Fibroblast of skin of back (primary cell): ENCODE results near the gene LIPK. TPM values are rescaled to one million over a fixed set of nuclear protein-coding genes. Genes with fewer than 3 reads are reported as not detected.
"Not testable (repeated sequence)": the region's sequence is repeated elsewhere in the genome, so short reads cannot be mapped to it uniquely, and the experiment has no call there.

Experiments used
- DNase-seq: peaks from one replicate; pipeline ENCODE4 v3.0.0-alpha.2; 2013
- polyA plus RNA-seq, 2 experiments: library from polyadenylated mRNA; unstranded; fragments of 120-200 nt; gene quantifications; one replicate each; pipeline ENCODE4 v1.2.1, GENCODE V29; 2013; ENCODE audit not compliant: insufficient read length in 2 of 2

Gene LIPK, protein sequence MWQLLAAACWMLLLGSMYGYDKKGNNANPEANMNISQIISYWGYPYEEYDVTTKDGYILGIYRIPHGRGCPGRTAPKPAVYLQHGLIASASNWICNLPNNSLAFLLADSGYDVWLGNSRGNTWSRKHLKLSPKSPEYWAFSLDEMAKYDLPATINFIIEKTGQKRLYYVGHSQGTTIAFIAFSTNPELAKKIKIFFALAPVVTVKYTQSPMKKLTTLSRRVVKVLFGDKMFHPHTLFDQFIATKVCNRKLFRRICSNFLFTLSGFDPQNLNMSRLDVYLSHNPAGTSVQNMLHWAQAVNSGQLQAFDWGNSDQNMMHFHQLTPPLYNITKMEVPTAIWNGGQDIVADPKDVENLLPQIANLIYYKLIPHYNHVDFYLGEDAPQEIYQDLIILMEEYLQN
- polyA plus RNA-seq (2013, experiment 1 of 2; ENCODE audit: insufficient read length) = not detected
- not detected for polyA plus RNA-seq (2013, experiment 2 of 2; ENCODE audit: insufficient read length)

DNA sequence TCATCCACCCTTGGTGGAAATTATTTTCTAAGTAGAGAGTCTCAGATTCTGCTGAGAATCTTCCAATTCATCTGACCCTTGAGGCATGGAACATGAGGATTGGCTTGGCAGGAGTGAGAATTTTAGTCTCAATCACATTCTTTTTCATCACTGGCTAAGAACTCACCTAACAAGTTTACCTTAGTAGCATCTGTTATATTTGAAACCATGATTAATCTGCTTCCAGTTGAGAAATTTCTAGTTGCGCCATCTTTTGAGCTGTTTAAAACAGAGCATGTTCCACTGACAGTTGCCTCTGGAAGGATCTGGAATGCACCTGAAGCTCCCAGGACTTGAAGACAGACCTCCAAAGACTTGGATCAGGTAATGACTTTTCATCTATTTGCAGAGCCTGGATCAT lies at the start of gene LIPK:
Gene LIPK (plus strand): TSS at position 292 of the 400 bp plus-strand sequence. CDS start 18,295 bp downstream, outside the sequence.
- no peak for DNase-seq

DNA sequence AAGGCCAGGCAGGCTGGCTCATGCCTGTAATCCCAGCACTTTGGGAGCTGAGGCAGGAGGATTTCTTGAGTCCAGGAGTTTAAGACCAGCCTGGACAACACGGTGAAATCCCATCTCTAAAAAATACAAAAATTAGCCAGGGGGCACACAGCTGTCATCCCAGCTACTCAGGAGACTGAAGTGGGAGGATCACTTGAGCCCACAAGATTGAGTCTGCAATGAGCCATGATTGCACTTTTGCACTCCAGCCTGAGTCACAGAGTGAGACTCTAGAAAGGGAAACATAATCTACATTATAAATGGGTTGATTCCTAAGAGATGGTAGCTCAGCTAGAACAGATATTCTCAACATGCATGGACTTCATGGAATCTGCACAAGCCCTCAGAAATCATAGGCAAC lies 48.1 kb upstream of the LIPK start:
- DNase-seq = peak; percentile 61

DNA sequence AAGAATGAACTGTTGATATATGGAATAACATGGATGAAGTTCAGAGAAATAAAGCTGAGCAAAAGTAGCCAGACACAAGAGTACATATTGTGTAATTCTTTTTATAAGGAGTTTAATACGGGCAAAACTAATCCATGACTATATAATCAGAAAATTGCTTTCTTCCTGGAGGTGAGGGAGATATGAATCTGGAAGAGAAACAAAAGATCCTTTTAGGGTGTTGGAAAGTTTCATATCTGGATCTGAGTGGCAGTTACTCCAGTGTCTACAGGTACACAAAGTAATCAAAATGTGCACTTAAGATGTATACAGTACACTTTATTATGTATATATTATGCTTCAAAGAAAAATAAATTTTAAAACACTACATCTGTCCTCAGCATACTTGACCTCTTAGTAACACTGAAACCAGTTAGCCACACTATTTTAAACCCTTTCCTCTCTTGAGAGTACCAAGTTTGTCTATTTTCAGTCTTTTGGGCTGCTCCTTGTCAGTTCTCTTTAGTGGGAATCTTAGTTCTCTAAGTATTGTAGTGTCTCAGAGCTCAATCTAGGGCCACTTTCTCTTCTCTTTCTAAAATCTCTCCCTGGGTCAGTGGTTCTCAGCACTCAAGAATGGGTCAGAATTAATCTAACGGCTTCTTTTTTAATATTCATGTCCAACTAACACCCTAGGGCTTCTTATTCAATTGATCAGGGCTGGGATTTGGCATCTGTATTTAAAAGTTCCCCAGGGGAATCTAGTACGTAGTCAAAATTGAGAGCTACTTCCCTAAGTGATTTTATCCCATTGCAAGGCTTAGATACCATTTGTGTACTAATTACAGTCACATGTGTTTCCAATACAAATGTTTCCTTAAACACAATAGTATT lies 46.1 kb upstream of the LIPK start:
- DNase-seq = peak; percentile 42

DNA sequence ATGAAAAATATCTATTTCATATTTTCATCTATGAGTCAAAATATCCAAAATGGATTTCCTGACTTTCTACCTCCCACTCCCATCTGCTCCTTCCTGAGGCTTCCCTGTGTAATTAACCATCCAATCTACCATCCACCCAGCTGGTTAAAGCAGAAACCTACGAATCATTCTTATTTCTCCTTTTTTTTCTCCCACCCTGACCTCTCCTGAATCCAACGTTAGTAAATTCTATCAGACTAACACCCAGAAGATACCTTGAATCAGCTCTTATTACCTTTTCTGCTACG lies 45.5 kb upstream of the LIPK start:
- no peak for DNase-seq

DNA sequence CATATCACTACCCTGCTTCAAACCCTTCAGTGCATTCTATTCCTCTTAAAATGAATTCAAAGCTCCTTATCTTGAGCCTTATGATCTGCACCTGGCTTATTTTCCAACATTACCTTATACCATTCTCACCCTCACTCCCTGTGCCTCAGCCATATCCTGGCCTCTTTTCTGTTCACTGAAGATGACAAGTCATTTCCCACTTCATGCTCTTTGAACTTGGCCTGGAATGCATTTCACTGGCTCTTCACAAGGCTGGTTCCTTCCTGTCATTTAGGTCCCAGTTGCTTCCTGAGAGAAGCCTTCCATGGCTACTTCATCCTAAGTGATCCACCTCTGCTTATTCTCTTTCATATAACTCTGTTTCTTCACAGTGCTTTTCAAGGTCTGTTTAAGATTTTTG lies 45.0 kb upstream of the LIPK start:
- peak; percentile 31 for DNase-seq

DNA sequence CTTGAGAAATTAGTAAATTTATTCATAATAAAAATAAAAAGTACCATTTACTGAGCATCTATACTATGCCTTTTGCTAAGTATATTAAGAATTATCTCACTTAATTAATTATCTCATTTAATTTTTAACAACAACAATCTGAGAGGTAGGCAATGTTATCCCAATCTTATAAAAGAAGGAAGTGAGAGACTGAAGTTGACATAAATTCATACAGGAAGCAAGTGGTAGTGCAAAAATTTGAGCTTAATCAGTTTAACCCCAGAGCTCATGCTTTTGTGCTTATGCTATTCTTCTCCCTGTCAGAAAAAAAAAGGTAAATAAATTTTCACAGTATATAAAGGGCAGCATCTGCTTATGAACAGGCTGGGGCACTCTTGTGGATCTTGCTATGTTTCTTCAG lies 44.5 kb upstream of the LIPK start:
- DNase-seq = no peak

DNA sequence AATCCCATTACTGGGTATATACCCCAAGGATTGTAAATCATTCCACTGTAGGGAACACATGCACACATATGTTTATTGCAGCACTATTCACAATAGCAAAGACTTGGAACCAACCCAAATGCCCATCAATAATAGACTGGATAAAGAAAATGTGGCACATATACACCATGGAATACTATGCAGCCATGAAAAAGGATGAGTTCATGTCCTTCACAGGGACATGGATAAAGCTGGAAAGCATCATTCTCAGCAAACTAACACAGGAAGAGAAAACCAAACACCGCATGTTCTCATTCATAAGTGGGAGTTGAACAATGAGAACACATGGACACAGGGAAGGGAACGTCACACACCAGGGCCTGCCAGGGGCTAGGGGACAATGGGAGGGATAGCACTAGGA lies 42.9 kb upstream of the LIPK start:
- DNase-seq = not testable (repeated sequence)

DNA sequence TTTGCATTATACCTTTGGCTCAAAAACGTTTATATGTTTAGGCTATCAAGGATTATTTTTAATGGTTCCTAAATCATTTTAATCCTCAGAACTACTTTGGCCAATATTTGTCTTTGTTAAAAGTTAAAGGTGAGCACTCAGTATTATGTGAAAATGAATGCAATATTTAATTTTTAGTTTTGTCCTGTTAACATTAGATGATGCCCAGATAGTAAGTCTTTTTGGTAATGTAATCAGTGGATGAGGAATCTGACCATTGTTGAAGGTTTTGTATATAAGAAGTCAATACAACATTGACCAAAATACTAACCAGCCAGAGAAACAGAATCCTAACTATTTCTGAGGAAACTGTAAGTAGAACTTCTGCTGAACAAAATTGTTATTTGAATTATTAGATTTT lies 41.9 kb upstream of the LIPK start, which contains the start of gene LIPF:
Gene LIPF (plus strand): TSS at position 301 of the 400 bp plus-strand sequence. CDS start 2,856 bp downstream, outside the sequence.
- DNase-seq = no peak

DNA sequence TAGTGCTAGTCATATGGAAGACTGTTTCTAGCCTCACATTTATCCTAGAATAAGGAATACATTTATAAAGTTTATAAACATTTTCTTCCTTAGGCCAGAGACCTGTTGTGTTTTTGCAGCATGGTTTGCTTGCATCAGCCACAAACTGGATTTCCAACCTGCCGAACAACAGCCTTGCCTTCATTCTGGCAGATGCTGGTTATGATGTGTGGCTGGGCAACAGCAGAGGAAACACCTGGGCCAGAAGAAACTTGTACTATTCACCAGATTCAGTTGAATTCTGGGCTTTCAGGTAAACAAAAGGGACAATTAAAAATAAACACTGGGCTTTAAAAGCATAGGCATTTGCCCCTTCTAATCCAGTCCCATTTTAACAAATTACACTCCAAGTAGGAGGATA lies 37.6 kb upstream of the LIPK start:
- DNase-seq = no peak

DNA sequence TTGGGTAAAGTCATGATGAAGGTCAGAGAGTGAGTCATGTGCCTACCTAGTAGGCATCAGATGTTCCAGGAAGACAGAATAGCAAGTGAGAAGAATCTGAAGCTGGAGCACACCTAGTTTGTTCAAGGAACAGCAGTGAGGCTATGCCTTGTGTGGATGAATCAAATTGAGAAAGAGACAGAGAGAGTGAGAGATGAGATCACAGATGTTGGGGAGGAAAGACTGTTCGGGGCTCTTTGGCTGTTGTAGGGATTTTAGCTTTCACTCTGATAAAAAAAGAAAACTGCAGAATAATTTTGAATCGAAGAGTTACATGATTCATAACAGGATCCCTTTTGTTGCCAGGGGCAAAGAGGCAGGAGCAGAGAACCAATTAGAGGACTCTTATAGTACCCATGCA lies 35.6 kb upstream of the LIPK start:
- no peak for DNase-seq

DNA sequence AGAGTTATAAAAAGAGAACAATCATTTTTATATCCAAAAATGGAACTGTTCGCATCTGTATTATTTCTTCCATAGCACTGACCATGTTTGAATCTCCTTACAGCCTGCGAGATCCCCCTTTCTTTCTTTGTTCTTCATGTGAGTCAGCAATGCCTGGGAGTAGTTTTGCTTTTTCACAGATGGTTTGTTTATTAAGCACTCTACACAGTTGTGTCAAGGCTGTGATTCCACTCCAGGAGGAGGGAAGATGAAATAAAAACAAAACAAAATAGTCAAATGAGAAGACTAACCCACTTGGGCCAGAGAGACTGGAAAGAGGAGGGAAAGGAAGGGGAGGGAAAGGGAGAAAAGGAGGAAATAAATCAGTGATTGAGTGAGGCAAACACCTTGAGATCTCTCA lies 34.0 kb upstream of the LIPK start:
- DNase-seq = no peak

DNA sequence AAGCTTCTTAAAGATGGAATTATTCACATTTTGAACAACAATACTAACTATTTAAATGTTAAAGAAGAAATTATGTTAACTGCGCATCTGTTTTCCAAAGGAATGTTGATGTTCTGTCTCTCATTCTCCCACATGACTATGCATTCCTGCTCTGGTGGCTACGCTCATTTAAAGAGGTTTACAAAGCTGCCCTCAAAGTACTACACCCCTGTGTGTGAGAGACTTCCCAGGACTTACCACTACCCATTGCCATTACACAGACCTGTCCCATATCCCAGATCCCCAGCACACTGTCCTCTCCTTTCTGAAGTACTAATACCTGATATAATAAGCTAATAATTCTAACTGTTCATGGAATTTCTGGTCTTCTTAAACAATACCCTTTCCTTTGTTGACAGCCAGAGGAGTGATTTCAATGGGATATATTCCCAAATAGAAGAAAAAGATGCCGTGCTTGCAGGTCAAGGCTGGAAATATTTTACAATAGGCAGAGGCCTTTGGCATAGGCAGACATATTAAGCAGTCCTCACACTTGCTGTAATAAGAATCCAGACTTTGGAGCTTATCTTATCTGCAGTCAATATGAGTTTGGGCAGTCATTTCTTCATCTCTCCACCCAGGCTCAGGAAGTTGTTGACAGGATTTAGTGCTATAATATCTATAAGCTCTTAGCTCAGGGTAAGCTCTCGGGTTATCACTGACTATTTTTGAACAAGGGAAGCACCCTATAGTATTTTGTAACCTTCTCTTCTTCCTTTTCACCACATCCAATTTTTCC lies 29.6 kb upstream of the LIPK start:
- no peak for DNase-seq

DNA sequence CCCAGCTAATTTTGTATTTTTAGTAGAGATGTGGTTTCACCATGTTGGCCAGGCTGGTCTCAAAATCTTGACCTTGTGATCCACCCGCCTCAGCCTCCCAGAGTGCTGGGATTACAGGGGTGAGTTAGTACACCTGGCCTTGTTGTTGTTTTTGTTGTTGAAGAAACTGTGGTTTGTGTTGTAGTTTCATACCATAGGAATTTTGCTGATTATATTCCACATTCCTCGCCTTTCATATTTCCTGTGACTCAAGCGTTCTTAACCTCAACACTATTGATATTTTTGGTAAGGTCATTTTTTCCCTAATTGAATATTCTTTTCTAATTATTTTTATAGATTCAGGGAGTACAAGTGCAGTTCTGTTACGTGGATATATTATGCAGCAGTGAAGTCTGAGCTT lies 25.1 kb upstream of the LIPK start:
- no peak for DNase-seq

DNA sequence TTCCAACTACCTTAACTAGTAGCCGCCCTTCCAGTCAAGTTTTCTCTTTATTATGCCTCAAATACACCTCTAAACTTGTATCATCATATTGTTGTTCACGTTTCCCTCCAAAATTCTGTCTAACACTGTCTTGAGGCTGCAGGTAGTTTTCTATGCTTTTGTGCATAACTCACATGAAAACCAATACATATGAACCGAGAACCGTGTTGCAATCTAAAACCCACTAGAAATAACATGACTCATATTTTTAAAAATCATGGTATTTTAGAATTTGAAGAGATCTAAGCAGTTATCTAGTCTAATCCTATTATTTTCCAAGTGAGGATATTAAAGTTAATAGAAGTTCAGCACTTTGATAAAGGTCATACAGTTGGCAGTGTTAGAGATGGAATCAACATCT lies 23.6 kb upstream of the LIPK start:
- no peak for DNase-seq

DNA sequence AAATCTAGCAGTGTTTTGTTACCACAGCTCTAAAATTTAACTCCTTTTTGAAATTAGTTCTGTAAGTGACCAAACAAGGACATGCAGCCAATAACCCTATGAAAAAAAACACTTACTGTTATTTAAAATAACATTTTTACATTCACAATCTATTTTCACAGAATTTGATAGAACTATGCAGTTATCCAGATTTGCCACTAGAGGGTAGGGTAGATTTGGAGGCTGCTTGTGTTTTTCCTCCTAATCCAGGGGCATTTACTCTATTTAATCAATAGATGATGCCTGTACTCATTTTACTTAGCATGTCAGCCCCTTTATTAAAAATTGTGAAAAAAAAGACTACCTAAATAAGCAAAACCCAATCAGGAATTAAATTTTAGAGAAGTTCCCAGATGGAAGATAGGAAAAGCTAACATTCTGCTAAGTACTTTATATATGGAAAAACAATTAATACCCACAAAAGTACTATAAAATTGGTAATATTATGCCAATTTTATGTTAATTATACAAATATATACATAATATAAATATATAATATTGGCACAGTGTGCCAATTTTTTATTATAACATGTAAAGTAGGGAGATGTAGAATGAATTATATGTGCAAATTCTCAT lies 18.1 kb upstream of the LIPK start:
- peak; percentile 33 for DNase-seq

DNA sequence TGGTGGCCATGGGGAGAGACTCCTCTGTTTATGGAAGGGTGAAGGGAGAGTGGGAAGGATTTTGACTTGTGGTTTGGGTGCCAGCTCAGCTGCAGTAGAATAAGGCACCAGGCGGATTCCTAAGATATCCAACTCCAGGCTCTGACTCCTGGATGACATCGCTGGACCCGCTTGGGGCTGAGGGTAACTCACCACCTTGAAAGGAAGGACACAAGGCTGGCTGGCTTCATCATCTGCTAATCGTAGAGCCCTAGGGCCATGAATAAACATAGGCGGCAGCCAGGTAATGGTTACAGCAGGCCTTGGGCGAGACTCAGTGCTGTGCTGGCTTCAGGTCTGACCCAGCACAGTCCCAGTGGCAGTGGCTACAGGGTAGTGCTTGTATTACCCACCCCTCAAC lies 16.7 kb upstream of the LIPK start:
- no peak for DNase-seq

DNA sequence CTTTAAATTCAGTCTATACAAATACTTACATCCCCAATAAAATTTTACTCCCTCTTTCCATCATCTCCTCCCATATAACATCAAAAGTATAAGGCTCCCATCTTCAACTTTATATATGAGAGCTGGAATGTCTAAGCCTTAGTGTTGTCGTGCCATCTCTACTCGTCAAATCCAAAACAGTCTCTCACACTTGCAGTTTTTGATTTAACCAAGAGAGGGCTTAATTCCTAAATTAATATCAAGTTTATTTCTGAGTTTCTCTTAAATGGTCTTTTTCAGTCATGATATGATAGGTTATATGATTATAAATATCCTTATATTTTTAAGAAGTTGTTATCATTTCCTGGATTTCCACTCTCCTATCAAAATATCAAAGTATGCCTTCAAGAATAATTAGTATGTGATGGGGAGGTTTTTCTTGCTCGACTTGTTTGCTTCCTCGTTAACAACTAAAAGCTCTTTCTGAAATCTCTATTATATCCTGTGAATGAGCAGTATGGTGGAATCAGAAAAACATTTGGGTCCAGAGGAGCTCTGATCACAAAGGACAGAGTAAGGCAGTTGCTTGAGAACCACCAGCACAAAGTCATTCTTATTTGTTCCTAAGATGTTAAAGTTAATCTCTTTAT lies 12.5 kb upstream of the LIPK start:
- DNase-seq = peak; percentile 8

DNA sequence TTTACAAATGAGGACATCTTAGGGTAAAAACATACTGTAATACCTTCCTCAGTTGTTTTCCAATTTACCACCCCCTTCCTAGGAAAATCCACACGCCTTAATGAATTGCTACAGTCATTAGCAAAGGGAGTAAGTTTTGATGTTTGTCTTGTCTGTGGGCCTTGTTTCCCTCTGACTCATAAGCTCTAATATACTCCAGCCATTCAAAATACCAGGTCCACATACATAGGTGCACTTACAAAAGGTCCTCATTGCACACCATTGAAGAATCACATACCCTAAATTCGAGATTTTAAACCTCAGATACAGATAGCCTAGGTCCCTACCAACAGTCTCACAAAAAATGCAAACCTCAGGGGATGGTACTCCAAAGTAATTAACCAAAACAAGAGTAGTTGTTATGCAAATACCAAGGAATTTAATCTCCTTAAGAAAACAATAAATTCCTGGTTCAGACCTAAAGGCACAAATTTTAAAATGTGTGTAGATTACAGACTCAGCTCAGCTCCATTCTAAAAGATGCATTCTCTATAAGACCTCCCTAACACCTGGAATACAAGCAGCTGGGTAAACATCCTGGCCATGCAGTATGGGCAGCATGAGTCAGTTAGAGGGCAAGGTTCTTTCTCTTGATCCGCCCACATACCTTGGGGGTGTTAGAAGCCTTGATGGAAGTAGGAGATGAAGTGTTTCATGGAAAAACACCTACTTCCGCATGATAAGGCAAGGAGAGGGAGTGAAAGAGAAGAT lies 3.0 kb upstream of the LIPK start:
- no peak for DNase-seq

DNA sequence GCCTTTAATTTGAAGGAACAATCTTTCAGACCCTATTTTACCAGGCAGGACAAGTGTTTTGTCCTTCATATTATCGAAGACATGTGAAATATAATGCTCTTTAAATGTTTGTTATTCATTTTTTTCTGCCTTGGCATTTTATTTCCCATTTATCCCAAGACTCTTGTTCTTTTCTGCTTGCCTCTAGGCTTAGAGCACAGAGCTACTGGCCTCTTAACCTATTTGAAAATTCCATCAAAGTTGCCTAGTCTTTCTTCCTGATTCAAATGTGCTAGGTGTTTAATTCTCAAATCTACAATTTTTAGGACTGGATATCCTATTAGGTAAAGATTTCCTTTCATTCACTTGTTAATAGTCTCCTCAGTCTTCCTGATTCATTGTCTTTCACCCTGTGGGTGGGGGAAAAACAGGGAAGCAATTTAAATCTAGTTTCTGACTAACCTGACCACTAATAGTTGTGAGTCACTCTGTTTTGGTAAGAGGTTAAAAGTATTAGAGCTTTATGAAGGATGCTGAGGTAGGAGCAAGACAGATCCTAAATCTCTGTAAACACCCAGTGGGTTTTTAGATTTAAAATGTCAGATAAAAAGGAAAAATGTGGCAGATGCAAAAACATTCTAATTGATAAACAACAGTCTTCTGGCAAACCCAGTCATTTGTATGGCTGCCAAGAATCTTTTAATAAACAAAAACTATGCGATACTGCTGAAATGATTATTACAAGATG lies 1.5 kb downstream of the LIPK start:
- DNase-seq = peak; percentile 70

DNA sequence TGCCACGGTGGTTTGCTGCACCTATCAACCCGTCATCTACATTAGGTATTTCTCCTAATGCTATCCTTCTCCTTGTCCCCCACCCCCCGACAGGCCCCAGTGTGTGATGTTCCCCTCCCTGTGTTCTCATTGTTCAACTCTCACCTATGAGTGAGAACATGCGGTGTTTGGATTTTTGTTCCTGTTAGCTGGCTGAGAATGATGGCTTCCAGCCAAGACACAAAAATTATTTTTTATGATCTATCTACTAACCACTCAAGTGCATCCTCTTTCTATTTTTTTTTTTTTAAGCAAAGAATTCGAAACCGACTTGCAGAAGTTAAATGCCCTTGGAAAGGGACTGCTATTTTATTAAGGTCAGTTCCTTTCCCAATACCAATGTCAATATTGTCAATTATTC lies 3.3 kb downstream of the LIPK start:
- DNase-seq = not testable (repeated sequence)
